ENCODE results near the gene PRICKLE2.

- TF ChIP-seq POLR2A (IDR thresholded peaks at IDR 0.05) (no peak), CTCF (IDR thresholded peaks at IDR 0.05) (no peak)
These were observed 34.5 kb downstream of the PRICKLE2 start for GRCh38 chr3:64190517-64191515.

Data from testis (tissue), 2 donors.